NCI-H2227 (cell line): ENCODE results near the gene RHBDF1.

Source experiments
- DNase-seq: peaks from one replicate; lab custom pipeline; 2025; ENCODE audit not compliant: unreplicated experiment; lab: John Stamatoyannopoulos, UW

Gene RHBDF1

GRCh38 chr16:75580-76501 is 3.4 kb upstream of the RHBDF1 start:
- DNase-seq: no peak

GRCh38 chr16:74747-75334 is 2.4 kb upstream of the RHBDF1 start:
- peak; percentile 23 for DNase-seq

- DNase-seq: no peak
Observed at GRCh38 chr16:74051-74746, 1.8 kb upstream of the RHBDF1 start.

GRCh38 chr16:71540-72401 is 660 bp downstream of the RHBDF1 start:
- DNase-seq: peak; percentile 36

- no peak for DNase-seq
Observed at GRCh38 chr16:71210-71539, 1.3 kb downstream of the RHBDF1 start.

GRCh38 chr16:69181-69580 is 3.2 kb downstream of the RHBDF1 start:
- no peak for DNase-seq

GRCh38 chr16:67884-68789 is 4.3 kb downstream of the RHBDF1 start:
- DNase-seq: no peak

GRCh38 chr16:67183-67791 is 5.1 kb downstream of the RHBDF1 start:
- DNase-seq: no peak

- no peak for DNase-seq
Observed at GRCh38 chr16:66309-67182, 5.9 kb downstream of the RHBDF1 start.

- DNase-seq: peak; percentile 67
Observed at GRCh38 chr16:65745-66144, 6.7 kb downstream of the RHBDF1 start.

GRCh38 chr16:64914-65255 is 7.5 kb downstream of the RHBDF1 start:
- DNase-seq: no peak

GRCh38 chr16:63998-64913 is 8.2 kb downstream of the RHBDF1 start:
- DNase-seq: no peak

- no peak for DNase-seq
Observed at GRCh38 chr16:63466-63865, 9.0 kb downstream of the RHBDF1 start.

- no peak for DNase-seq
Observed at GRCh38 chr16:62968-63391, 9.5 kb downstream of the RHBDF1 start.

GRCh38 chr16:62283-62967 is 10.0 kb downstream of the RHBDF1 start:
- no peak for DNase-seq

- DNase-seq: no peak
Observed at GRCh38 chr16:61879-62281, 10.6 kb downstream of the RHBDF1 start.
